GM18502 (cell line): Measurements from ENCODE around the gene ARID1B.

Experiments used
- ATAC-seq: cut with Tn5 transposase; IDR thresholded peaks from one replicate; pipeline ENCODE4 v1.9.1; 2021; ENCODE audit warnings: mild to moderate bottlenecking; ENCODE audit not compliant: unreplicated experiment, poor library complexity

Gene ARID1B

DNA sequence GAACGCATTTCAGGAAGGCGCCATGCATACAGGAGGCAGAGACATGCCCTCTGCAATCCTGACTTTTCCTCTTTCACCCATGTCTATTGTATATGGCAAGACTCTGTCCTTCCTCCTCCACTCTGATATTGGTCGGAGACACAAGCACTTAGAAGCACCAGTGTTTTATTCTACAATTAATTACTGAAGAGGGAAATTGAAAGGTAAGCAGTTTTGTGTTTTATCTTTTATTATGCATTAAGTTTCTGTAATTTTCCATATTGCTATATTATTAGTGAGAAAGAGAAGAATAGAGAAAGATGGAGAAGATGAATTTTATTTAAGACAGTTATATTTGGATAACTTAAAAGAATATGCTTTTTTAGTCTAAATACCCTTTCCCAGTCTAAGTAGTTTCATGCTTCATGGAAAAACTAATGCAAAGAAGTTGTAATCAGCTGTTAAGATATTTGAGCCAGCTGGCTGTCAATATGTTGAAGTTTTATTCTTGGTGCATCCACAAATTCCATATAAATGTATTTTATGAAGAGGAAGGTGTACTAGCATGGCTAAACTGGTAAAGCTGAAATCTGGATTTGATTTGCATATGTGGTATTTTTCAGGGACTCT is 13.6 kb downstream of the ARID1B start:
- no peak for ATAC-seq

DNA sequence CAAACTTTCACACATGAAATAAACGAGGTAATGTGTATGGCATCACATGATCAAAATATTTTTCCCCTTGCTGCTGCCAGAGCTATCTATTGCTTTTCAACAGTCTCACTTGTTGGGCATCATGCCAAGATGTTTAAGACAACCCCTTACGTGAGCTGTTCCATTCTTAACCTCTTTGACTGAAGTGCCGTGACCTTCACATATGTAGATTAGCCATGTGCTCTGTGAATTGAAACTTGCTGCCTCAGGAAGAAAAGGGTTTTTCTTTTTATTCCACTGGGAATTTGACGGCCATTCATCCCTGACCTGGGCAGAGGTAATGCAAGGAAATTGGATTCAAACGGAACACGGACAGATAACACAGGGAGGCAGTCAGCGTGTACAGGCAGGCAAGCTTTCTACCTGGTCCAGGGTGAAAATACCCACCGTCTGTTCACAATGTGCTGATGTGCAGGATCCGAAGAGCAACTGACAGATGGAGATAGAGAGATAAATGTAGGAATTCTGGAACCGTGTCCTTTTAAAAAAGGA is 14.2 kb downstream of the ARID1B start:
- ATAC-seq = peak; percentile 51

DNA sequence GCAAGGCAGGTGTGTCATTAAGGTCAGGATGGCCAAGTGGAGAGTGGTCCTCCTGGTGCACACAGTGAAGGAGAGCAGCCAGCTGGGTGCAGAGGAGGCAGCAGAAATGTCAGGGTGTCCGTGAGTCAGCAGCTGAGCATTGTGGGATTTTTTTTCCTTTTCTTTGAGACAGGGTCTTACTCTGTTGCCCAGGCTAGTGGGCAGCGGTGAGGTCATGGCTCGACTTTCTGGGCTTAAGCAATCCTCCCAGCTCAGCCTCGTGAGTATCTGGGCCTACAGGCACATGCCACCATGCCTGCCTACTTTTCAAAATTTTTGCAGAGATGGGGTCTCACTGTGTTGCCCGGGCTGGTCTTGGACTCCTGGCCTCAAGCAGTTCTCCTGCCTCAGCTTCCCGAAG is 16.0 kb downstream of the ARID1B start:
- ATAC-seq = no peak

DNA sequence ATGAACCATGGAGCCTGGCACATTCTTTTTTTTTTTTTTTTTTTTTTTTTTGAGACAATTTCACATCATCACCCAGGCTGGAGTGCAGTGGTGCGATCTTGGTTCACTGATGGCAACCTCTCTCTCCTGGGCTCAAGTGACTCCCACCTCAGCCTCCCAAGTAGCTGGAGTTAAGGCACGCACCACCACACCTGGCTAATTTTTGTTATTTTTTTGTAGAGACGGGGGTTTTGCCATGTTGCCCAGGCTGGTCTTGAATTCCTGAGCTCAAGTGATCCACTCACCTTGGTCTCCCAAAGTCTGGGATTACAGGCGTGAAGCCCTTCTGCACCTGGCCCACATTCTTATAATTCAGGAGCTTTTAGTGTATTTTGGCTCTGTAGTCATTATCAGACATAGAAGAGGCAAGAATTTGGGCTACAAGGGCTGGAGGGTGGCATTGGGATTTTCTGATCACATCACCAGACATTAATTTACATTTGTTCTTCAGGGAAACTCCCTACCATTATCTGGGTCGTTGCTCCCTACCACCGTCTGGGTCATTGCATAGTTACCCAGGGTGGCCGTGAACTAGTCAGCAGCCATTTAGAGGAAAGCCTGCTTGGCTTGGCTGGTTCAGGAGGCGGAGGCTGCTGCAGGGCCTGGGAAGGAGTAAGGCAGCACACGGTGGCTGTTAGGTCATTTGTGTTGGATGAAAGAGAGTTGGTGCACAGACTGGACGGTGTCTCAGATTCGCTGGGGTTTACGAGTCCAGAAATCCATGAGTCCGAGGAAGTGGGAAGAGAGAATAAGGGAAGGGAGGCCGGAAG is 17.6 kb downstream of the ARID1B start:
- peak; percentile 55 for ATAC-seq

DNA sequence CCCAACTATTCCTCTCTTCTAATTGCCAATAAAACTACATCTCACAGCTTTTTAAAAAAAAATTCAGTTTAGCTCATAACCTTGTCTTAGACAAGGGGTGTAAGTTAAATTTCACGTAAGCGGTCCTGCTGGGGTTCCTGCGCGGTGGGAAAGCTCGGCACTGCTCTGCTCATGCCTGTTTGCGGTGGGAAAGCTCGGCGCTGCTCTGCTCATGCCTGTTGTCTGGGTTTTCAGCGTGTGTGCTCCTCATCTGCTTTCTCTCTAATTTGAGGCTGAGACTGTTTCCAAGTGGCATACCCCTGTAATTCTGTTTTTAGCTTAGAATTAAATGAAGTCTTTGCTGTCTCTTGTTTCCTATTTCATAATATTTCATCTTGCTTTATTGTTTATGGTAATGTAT is 18.6 kb downstream of the ARID1B start:
- ATAC-seq = no peak

DNA sequence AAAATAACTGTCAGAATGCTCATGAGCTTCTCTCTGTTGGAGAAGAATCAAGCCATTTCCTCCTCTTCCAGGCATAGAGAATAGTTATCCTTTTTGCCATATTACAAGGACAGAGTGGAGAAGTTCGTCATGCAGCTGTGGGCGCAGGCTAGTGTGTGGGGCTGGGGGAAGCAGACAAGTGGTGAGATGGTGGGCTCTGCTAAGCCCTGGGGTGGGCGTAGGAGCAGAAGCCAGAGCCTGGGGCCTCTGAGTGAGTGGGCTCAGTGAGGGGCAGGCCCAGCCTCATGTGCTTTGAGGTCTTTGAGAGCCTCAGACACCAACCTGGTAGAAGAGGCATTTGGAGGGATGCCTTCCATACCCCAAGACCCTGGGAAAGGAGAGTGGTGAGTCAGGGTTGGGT is 19.4 kb downstream of the ARID1B start:
- no peak for ATAC-seq

DNA sequence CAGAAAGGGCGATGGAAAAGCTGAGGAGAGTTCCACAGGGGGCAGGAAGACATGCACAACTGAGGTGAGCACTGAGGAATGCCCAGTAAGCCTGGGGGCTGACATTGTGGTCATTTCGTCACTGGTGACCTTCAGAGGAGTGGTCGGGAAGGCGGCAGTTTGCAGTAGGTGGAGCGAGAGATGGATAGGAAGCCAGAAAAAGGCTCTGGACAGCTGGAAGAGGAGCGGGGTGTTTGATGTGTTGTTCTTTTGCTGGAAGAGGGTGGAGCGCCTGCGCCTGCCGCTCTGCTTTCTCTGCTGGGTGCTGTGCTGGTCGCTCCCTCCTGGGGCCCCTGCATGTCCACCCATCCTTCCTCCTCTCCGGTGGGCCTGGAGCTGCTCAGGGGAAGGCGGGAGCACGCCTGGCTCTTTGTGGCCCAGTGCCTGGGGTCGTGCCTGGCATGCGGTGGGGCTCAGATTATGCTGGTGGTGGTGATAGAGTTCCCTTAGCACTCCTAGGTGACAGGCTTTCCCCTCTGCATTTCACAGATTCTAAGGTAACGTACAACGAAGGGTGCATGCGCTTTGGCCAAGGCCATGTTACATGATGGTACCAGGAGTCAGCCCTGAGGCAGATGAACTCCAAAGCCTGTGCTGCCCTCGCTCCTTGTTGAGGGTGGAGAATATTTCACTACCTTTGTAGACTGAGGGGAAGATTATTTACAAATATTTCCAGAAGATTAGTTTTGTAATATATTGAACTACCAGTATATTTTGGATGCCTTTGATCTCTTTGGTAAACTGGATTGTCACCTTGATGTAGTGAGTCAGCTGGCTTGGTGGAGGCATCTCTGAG is 20.9 kb downstream of the ARID1B start:
- no peak for ATAC-seq

DNA sequence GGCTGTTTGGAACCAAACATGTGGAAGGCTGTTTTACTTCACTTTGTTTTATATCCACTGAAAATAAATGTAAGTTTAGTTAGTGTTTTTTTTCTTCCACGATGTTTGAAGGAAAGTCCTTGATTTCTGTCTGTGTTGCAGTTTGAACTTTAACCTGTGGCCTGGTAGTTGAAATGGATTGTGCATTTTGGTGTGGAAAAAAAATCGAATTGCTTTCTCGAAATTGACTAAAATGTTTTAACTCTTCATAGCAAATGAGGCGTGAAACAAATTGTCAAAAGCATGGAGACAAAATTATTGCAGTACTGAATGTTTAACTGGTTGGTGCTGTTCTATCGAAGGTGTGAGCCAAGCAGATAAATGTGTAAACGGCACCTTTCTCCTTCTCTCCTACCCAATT is 24.5 kb downstream of the ARID1B start:
- no peak for ATAC-seq

DNA sequence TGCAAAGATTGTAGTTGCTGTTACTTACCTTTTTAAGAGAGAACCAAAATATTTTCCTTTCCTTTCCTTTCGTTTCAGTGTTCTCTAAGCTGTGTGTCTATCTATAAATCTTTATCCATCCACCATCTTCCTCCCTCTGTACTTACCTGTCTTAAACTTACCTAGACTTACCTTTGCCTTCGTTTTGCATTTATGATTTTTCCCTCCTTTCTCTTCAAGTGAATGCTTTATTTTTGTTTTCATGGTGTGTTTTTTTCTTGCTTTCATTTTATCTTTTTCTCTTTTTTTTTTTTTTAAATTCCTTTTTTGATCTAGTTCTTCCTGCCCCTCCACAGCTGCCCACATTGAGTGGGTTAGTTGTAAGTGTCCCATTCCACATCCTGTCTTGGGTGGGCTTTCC is 26.2 kb downstream of the ARID1B start:
- ATAC-seq = no peak

DNA sequence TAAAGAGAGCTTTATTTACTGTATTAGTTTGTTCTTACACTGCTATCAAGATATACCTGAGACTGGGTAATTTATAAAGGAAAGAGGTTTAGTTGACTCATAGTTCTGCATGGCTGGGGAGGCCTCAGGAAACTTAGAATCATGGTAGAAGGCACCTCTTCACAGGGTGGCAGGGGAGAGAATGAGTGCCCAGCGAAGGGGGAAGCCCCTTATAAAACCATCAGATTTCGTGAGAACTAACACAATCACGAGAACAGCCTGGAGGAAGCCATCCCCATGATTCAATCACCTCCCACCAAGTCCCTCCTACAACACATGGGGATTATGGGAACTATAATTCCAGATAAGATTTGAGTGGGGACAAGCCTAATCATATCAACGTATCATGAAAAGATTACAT is 27.2 kb downstream of the ARID1B start:
- ATAC-seq = no peak

DNA sequence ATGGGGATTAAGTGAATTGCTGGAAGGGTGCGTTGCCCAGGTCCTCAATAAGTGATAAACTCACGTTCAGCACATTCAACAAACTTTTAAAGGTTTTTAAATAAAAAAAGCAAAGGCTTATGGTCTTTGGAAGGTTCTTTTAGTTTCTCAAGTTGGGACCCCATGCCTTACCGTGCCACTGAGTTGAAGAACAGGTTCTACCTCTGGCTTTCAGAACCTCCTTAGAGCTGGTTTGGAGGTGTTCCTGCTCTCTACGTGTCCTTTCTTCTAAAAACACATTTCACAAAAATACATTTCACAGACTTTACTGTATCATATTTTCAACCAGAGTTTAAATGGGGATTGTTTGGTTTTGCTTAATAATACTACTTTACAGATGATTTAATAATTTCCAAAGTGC is 29.0 kb downstream of the ARID1B start:
- no peak for ATAC-seq

DNA sequence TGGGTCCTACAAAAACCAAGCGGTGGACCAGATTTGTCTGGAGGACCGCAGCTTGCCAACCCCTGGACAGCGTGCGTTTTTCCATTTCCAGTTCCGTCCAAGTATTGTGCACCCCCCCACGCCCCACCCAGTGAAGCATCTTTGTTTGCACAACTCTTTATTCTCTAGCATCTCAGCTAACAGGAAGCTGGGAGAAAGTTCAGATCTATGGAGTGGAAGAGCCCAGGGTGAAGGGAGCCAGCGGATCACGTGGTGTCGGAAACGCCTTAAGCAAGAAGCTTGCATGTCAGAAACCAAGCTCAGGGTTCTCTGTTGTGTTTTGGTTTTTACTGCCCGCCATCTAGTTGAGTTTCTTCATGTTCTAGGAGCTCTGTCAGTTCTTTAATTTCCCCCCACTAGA is 29.9 kb downstream of the ARID1B start:
- no peak for ATAC-seq

DNA sequence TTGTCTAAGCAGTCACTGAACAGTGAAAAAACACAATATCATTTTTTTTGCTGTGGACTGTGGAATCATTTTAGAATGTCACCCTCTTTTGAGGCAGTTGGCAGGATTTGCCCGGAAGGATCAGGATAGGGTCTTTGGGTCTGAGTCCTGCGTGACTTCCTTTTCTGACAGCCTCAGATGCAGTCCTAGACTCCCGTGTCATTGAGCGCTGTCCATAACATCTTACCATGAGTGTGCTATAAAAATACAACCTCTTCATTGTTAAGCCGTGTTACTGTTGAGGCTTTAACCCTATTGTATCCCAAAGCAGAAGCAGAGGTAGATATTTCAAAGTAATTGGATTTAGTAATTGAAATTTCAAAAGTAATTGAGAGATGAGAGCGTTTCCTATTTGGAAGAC is 30.6 kb downstream of the ARID1B start:
- ATAC-seq = no peak

DNA sequence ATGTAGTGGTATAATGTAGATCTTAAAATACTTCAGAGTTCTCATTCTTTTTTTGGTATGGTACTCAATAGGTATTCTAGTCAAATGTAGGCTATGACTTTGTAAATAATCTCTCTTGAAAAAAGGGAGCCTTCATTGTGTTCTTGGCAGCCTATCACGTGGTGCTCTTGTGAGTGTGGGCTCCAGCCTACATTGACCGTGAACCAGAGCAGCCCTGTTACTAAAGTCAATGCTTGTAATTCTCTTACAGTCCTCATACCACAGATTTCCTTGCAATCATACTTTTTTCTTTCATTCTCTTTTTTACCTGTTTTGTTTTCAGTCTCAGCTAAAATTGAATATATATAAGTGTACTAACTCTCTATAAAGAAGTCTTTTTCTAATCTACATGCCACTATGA is 31.1 kb downstream of the ARID1B start:
- ATAC-seq = peak; percentile 54

DNA sequence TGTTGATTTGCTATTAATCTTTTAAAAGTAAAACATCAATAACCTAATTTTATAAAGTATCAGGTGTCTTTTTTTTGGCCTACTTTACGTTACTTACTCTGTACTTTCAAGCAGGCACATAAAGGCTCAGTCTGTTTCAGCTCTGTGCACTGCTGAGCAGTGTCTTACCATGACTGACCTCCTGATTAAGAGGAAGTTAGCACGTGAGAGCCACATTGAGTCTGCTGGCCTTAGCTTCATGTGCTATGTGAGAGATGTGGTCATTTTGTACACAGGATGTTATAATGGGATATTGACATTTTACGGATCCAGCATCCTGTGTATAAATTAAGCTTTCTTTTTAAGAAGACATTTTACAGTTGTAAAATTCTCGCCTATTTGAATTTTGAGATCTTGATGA is 31.9 kb downstream of the ARID1B start:
- peak; percentile 85 for ATAC-seq

DNA sequence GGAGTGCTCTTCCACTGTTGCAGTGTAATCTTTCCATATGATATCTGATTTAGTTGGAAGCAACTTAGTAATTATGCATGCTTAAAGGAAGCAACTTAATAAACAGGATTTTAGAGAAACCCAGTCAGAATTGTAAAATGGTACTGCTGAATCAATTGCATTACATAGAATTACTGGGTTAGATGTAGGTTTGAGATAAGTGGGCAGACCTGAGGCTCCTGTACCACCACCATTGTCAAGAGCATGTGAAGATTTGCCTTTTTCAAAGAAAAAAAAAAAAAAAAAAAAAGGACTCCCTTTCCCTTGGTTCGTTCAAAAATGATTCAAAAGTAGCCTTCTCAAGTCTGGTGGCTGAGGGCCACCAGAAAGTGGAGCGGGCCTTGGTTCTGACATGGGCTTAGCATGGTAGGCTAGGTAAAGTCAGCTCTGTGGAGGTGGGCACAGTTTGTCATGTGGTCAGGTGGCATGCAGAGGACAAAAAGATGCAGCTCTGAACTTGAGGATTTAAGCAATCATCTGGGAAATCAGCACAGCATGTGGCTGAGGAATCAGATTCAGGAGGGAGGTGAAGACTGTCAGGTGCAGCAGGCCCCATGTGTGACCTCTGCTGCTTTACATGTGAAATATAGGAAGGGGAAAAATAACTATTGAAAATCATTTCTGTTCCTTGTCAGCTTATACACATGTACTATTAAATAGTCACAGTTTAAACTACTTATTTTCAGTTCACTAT is 32.4 kb downstream of the ARID1B start:
- no peak for ATAC-seq

DNA sequence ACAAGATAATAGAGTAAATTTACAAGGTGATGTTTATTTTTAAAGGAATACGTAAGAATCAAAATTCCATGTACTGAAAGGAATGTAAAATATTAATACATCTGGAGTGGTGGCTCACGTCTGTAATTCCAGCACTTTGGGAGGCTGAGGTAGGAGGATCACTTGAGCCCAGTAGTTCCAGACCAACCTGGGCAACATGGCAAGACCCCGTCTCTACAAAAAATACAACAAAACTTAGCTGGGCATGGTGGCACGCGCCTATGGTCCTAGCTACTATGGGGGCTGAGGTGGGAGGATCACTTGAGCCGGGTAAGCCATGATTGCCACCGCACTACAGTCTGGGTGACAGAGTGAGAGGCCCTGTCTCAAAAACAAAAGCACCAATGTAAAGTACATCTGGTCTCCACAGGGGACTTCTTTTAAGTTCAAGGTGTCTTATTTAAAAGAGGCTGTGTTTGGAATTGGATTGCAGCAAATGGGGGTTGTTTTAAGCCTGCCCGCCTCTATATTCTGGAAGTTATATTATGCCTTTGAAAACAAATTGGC is 36.9 kb downstream of the ARID1B start:
- no peak for ATAC-seq

DNA sequence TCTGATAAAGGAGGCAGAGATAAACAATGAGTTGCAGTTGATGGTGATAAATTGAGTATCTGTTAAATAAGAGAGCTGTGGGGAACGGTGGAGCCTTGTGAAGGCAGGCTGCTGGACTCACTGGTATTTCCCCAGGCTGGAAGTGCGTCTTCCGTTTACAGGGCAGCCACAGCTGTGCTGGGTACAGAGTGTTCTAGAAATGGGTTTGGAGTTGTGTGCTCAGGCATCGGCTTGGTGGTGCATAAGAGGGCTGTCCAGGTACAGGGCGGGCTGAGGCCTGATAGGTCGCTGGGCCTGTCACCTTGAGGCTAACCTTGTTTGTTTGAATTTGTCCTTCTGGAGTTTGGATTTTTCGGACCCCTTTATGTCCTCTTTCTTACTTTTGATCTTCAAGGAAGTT is 39.3 kb downstream of the ARID1B start:
- no peak for ATAC-seq

DNA sequence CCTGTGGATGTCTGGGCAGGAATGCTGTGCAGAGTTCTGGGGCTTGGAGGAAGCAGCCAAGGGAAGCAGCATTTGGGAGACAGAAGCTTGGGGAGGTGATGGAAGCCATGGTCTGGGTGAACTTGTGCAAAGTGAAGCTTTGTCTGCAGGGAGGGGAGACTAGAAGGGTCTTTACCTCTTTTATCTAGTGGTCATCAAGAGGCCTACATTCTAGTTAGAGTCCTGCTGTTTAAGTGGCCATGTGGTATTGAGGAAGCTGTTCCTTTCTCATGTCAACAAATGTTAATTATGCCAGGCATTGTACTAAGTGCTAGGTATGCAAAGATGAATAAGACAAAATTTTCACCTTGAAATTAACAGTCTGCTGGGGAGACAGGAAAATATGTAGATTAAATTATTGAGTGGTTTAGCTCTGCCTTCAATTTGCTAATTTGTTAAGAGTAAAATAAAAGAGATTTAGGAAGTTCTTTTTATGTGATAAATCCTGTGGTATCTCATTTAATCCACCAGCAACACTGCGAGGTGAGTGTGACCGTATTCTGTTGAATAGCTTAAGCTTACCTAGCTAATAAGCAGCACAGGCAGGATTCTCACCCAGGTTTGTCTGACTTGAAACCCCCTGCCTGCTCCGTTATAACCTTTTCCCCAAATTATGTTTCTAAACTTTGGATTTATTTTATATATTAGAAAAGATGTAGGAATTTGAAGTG is 43.1 kb downstream of the ARID1B start:
- no peak for ATAC-seq
